Activated CD4-positive, CD25-positive, alpha-beta regulatory T cell treated with anti-CD3 and anti-CD28 coated beads, Interleukin-2, amount 50 U/mL, for 16 hours (primary cell): Measurements from ENCODE around the gene SORCS2.

Experiments
- DNase-seq: peaks from one replicate; pipeline ENCODE4 v3.0.0-alpha.2; 2020; ENCODE audit warnings: low read depth, low spot score

Gene SORCS2

GRCh38 chr4:7412554-7412912 lies 220.2 kb downstream of the SORCS2 start:
- DNase-seq, result no peak

DNA sequence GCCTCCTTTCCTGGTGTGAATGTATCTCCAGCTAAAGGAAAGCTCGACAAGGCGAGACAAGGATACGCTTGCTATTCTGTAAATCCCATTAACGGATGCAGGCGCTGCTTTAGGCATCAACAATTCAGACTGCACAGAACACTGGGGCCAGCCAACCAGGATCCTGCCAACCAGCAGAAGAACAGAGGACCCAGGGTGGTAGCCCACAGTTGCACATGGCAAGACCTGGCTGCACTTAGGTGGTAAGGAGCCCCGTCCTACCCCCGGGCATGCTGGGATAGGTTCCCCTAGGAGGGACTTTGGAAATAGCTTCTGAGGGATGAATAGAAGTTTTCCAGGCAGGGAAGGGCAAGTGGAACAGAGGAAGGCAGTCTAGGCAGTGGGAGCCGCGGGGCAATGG lies 221.7 kb downstream of the SORCS2 start:
- DNase-seq, result no peak

GRCh38 chr4:7414736-7415510 lies 222.6 kb downstream of the SORCS2 start:
- no peak for DNase-seq

GRCh38 chr4:7415927-7416686 lies 223.8 kb downstream of the SORCS2 start:
- no peak for DNase-seq

- DNase-seq, result no peak
Measured at GRCh38 chr4:7416745-7417432, 224.6 kb downstream of the SORCS2 start.

DNA sequence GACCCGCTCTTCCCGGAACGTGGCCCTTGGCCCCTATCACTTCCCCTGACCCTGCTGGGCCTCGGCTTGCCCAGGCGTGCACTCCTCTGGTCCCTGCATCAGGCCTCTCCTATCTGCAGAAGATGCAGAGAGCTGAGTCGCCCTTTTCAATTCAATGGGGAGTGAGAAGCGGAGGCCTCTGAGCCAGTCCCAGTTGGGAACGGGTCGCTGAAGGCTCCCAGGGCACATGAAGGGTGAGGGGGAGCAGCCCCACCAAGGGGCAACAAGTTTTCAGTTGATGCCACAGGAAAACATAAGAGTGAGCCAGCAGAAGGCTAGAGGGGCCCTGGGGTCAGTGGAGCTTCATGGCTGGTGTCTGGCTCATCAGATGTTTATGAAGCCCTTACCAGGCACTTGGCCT lies 225.3 kb downstream of the SORCS2 start:
- no peak for DNase-seq

DNA sequence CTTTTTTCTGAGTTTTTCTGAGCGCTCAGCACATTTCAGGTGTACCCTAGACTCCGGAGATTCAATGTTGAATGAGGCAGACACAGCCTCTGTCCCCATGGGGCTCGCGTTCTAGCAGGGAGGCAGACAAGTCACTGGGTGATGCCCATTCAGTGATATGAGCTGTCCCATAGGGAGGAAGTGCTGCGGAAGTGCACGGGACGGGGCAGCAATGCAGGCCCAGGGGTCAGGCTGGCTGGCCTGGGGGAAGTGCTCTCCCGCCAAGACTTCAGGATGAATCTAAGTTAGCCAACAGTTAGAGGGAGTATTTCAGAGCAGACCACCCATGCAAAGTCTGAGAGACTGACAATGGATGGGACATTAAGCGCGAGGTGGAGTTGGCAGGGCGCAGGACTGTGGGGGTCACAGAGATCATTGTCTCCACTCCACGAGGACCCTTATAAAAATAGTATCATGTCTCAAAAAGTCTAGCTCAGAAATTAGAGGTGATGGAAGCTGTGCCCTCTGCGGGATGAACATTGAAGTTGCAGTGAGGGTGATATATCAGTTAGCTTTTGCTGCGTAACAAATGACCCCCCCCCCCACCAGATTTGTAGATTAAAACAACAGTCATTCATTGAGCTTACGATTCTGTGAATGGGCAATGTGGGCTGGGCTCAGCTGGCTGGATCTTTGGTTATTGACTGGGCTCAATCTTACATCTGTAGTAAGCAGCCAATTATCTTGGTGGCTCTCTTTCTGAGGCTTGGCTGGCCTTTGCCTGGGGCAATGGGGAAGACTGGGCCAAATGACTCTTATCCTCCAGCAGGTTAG lies 226.0 kb downstream of the SORCS2 start:
- no peak for DNase-seq

DNA sequence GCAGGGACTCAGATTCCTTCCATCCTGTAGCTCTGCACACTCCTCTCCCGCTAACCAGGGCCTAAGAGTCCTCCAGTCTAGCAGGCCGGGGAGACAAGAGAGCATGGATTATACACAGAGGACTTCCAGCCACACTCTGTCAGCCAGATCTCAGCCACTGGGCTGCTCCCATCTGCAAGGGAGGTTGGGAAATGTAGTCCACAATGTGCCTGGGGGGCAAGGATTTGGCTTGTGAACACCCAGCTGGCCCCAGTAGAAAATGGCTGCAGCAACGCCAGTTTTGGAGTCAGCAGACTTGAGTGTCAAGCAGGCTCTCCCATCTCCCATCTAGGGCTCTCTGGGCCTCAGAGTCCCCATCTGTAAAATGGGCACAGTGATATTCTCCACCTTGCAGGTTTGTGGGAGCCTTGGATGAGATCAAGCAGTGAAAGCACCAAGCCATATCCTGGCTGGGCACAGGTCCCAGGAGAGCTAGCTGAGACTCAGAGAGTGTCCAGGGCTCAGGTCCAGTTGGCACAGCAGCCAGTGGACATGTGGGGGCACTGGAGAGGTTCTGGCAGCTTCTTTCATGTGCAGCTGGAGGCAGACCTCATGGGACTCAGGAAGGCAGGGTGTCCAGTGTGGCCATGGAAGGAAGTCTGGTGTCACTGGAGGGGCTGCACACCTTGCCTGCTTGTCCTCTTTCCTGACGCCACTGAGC lies 227.8 kb downstream of the SORCS2 start:
- DNase-seq, result no peak

GRCh38 chr4:7420661-7421040 lies 228.3 kb downstream of the SORCS2 start:
- DNase-seq, result no peak

- no peak for DNase-seq
Measured at GRCh38 chr4:7421356-7422150, 229.2 kb downstream of the SORCS2 start.

- DNase-seq, result no peak
Measured at GRCh38 chr4:7422151-7422897, 230.0 kb downstream of the SORCS2 start.

- no peak for DNase-seq
Measured at GRCh38 chr4:7422898-7423180, 230.5 kb downstream of the SORCS2 start.

DNA sequence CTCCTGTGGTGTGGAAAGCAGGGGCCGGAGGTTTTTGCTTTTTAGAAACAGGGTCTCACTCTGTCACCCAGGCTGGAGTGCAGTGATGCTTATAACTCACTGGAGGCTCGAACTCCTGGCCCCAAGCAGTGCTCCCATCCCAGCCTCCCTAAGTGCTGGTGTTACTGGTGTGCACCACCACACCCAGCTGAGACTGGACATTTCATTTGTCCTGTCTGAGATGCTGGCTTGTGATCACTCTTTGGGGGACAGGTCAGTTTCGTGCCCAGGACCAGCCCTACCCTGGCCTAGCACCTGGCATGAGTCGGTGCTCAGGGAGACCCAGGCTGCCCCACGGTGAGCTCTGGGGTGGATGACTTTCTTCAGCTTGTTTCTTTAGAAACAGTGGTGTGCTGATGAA lies 231.1 kb downstream of the SORCS2 start:
- no peak for DNase-seq

GRCh38 chr4:7423801-7424552 lies 231.6 kb downstream of the SORCS2 start:
- DNase-seq, result no peak

DNA sequence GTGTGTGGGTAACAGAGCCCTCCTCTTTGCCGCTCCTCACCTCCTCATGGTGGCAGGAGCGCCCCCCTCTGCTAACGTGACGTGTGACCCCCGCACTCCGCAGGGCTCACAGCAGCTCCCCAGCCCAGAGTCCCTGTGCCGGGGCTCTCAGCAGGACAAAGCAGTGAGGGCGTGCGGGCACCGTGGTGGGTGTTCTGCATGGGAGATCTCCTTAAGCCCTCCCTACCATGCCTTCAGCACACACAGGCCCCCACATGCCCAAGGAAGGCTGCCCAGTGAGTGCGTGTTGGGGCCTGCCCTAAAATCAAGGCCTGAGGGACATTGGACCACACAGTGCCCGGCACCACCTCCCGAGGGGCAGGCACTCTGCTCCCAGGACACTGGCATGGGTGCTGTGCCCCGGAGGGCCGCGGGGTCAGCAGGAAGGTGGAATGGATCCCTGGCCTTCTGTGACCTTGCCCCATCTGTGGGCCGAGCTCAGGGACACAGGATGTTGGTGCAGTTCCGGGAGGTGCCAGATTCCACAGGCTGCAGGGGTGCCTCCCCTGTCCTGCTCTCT lies 232.3 kb downstream of the SORCS2 start:
- no peak for DNase-seq

GRCh38 chr4:7425124-7425523 lies 232.8 kb downstream of the SORCS2 start:
- no peak for DNase-seq

- no peak for DNase-seq
Measured at GRCh38 chr4:7425591-7426468, 233.5 kb downstream of the SORCS2 start.
